GM21528 (cell line): Measurements from ENCODE around the gene ANKRD10.

Experiments used
- ATAC-seq: cut with Tn5 transposase; IDR thresholded peaks from one replicate; pipeline ENCODE4 v1.9.1; 2021; ENCODE audit warnings: mild to moderate bottlenecking, moderate library complexity; ENCODE audit not compliant: unreplicated experiment, low FRiP score

The ANKRD10 gene

DNA sequence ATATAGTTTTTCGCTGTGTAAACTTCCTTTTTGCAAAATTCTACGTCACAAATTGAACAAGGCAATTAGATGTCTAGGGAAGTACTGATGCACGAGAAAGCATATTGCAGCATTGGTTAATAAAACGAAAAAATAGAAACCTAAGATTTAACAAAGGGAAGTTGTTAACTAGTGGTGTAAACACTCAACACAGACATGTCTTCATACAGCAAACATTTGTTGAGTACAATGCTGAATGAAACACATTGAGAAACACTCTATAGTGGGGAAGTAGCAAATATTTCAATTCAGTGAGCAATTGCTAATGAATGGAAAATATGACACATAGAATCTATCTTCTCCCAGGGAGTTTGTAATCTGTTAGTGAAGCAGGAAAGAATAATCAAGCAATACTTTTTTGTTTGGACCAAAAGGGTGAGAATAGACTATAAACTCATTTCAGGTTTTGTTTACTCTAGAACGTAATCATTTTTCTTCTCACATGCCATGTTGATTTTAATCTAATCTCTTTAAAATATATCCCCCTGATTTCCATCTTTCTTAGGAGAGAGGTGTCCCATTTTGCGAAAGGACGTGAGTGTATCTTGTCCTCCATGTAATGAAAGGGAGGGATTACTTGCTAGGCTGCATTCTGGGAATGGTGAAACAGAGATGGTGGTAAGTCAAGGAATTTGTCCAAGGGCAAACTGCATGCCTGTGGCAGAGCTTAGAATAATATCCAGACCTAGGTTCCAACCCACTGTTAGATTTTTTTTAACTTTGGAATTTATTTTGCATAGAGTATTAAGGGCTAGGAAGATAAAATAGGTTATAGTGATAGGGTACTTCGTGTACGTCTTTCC, 1.7 kb upstream of the ANKRD10 start:
- ATAC-seq, result no peak

DNA sequence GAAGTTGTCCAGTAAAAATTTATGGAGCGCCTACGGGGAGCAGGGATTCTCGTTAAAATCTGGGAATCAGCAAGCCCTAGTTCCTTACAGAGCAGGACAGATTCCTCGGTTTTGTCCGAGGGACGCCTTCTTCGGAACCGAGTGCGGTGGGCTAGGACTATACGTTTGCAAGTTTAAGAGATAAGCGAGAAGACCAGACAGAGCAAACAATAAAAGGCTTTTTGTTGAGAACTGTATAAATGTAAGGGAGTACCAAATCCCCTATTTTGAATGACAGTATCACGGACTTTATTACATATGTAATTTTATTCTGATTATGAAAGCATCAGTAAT, 971 bp upstream of the ANKRD10 start:
- no peak for ATAC-seq

DNA sequence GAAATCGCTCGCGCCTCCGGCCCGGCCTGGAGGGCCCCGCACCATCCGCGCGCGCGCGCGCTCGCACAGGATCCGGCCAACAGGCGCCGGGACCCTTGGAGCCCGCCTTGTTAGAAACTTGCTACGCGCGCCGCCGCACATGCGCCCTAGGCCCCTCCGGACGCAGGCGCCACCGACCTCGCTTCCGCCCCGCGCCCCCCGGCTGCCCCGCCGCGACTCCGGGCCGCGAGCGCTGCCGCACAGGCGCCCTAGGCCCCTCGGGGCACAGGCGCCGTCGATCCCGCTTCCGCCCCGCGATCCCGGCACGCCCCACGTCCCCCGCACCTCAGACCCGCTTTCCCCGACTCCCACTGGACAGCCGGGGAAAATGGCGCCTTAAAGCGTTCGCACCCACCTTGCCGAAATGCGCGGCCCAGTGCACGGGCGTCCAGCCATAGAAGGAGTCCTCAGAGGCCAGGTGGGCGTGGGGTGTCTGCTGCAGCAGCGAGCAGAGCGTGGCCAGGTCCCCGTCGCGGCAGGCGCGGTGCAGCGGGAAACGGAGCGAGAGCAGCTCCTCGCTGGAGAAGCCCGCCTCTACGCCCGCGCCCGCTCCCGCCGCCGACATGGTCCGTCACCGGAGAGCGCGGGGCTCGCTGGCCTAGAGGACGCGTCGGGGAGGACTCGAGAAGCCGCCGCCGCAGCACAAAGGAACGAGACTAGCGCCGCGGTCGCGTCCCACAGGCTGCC, 375 bp downstream of the ANKRD10 start:
- ATAC-seq, result peak; percentile 34

DNA sequence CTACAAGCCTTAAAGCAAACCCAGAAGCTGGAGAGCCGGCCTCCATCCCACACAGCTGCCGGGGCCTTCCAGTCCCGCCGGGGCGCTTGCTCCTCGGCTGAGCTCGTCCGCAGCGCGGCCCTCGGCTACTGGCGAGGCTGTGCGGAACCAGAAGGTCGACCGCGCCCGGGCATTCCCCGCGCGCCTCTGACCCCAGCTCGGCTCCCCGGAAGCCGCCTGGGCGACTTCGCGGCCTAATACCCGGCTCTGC, 863 bp downstream of the ANKRD10 start:
- ATAC-seq, result peak; percentile 10

DNA sequence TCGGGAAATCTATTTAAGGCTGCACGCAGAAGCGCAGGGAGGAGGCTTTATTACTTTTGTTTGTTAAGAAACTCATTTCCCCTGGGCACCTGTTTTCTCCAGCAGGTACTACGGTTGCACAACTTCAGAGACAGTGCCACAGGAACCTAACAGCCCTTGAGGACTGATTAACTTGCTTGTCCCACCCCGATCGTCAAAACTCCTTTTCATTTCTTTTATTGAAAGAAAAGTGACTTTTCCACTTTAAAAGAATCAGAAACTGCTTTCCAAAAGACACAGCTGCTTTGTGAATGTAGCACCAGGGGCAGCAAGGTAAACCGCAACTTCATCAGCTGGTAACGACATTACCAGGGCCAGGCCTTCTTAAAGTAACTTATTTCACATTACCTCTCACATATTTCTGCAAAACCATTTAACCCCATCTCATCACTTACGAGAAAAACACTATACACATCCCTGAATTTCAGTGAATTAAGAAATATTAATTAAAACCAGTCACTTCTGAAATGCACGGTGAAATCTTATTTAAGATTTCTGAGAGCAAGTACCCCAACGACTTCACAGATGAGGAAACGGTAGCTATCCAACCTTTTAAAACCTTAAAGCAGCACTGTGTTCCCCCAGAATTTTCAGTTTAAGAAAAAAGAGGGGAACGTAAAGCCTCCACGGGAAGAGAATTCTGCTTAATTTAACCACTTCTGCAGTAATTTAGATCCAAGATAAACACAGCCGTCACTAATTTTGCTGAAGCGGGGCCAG, 1.4 kb downstream of the ANKRD10 start:
- no peak for ATAC-seq

DNA sequence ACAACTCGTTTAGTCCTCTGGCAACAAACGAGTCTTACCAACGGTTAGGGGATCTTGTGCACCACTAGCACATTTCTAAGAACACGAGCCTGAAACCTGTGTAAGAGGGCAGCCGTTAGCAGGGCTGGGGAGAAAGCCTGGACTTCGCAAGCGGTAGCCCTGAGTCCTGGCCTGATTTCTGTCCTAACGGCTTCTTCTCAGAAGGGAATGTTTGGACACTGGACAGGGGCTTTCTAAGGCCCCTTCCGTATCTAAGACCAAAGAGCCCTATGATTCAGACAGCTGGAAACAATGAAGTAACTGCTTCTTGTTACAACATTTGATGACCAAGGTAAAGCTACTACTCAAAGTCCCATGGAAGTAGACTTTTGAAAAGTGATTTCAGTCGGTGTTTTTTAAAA, 2.2 kb downstream of the ANKRD10 start:
- no peak for ATAC-seq

DNA sequence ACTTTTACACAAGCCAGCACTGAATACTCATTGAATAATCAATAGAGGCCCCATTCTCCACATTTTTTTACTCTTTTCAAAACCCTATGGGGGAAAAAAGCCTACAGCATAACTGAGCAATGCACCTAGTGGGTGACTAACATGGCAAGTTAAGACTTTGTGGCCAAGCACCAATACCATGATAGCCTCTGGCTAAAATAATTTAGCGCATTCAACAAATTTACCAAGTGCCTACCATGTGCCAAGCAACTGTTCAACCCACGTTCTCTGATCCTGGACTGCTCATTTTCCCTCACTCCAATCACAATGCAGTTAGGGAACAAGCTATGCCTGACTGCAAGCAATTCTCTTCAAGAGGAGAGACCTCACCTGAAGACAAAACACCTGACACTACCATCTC, 3.0 kb downstream of the ANKRD10 start:
- ATAC-seq, result no peak

DNA sequence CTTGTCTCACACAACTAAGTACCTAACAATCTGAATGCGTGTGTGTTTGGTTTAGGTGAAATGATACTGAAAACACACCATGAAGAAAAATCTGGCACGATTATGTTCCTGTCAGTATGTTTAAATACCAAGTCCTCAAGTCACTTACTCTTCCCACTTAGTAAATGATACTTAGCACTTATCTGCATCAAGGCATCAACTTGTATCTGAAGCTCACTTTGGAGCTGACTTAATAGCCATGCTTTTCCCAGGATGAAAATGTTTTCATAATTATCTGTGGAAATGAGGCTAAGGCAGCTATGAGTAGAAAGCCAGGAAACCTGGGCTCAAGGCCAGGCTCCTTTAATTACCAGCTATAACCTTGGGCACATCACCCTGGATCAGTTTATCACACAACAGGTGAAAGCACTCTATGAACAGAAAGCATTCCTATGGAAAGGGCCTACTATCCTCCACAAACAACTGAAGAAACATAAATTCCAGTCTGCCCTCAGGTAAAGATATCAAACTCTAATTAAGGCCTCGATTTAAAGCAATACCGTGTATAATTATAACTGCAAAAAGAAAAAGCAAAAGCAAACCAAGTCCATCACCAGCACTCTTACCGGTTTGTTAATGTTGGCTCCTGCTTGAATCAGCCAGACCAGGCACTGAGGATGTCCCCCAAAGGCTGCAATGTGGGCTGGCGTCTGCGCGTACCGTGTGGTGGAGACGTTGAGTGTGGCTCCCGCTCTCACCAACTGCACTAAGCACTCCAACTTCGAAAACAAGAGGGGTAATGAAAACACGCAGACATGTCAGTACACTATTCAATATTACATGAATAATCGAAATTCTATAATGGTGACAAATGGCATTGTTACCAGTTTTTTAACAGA, 4.6 kb downstream of the ANKRD10 start:
- ATAC-seq, result no peak

DNA sequence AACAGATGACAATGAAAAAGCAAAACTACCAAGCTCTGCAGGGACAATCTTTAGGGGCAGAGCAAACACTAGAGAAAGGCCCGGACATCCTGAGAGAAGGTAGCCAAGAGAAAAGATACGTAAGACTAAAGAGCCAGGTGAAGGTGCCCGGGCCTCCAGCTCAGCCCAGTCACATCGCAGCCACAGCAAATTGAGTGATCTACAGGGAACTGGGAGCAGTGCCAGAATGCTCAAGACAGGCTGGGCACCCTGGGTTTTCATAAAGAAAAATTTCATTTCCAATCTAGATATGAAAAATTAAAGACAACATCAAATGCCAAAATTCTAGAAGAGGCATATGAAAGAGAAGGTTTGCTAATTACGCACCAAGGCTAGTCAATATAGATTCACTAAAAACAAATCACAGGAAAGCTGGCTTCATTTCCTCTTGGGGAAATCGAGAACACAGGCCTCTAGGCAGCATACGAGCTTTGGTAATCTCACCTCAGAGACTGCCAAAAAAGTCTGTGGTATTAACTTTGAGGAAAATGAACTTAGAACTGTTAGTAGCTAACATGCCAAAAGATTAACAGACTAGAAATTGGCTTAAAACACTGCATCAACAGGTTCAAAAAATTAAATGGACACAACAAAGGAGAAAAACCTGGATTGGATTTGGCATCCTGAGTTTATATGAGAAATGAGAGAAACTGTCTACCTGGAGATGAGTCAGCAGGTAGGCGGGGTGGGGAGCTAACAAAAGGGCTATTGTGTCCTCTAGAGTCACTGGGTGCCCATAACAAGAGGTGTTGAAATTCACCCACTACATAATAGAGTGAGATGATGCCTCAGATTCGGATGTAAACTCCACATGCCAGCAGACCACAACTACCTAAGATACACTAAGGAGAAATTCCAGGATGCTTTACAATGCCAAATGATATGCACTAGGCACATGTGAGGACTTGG, 6.6 kb downstream of the ANKRD10 start:
- ATAC-seq, result no peak

DNA sequence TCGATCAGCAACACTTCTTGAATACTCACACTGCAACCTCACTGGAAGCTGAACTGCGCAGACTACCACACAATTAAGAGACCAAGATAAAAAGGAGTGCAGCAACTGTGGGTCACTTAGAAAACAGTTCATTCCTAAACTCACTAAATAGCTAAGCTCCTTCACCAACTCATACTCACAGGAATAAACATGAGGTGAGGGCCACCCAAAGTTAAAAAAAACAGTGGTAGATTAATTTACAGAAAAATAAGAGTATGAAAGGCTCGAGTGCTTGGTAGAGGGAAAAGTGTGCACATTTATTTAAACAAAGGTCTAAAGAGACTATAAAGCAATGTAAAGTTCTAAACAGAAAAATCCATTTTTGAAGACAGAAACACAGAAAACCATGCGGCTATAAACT, 7.6 kb downstream of the ANKRD10 start:
- ATAC-seq, result no peak

DNA sequence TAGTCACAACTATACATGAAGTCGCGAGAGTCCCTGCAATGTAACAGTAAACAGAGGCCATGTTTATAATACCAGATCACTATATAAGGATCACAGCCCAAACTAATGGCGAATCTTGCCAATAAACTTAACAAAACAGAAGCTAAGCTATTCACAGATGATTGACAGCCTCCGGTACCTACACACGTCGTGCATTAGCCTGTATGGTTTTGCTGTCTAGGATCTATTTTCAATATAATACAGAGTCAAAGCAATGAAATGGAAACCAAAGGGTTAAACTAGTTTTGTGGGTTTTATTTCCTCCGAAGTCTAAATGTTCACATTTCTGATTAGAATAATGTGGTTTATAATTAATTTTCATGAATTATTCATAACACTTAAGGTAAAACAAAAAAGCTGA, 10.1 kb downstream of the ANKRD10 start:
- no peak for ATAC-seq

DNA sequence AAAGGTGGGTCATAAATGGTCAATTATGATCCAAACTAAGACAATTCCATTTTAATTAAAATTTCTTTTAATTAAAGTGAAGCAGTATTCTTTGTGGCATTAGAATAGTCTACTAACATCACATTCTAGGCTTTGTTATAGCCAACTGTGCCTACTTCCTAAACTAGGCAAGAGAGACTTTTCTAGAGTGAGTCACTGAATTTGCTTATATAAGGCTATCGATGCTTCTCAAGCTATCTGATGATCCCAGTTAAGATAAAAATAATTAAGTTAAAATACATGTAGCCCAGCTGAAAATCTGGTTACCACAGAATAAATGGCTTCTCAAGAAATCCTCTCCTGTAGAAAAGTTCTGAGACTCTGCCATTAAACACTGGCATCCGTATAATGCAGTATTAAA, 12.5 kb downstream of the ANKRD10 start:
- no peak for ATAC-seq

DNA sequence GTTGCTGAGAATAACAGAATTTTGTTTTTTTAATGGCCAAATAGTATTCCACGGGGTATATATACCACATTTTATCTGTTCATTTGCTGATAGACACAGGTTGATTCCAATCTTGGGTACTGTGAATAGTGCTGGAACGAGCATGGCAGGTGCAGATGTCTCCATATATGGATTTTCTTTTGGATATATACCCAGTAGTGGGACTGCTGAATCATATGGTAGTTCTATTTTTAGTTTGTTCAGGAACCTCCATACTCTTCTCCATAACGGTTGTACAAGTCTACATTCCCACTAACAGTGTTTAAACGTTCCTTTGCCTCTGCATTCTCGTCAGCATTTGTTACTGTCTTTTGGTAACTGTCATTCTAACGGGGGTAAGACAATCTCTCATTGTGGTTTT, 17.3 kb downstream of the ANKRD10 start:
- no peak for ATAC-seq

DNA sequence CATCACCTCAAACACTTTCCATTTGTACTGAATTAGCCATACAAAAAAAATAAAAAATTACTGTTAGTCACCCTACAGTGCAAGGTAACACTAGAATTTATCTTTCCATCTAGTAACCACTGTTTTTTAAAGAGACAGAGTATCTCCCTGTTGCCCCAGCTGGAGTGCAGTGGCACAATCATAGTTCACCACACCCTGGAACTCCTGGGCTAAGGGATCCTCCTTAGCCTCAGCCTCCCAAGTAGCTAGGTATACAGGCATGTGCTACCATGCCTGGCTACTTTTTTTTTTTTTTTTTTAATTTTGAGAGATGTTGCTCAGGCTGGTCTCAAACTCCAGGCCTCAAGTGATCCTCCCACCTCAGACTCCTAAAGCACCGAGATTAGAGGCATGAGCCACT, 17.9 kb downstream of the ANKRD10 start:
- ATAC-seq, result no peak

DNA sequence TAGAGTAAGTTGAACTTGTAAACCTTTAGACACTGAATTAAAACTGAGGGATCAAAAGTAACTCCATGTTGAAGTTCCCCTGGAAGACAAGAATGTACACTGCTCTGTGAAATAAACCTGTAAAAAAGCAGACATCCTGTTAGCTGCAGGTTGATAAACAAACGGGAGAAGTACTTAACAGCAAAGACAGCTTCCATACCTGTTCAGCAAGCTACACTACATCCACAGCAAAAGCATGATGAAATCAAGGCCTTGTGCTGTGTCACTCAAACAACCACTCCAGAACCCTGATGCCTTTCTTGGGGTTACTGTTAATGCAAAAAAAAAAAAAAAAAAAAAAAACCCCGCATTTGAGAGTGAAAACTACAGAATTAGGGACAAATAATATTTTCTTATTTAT, 20.8 kb downstream of the ANKRD10 start:
- ATAC-seq, result no peak

DNA sequence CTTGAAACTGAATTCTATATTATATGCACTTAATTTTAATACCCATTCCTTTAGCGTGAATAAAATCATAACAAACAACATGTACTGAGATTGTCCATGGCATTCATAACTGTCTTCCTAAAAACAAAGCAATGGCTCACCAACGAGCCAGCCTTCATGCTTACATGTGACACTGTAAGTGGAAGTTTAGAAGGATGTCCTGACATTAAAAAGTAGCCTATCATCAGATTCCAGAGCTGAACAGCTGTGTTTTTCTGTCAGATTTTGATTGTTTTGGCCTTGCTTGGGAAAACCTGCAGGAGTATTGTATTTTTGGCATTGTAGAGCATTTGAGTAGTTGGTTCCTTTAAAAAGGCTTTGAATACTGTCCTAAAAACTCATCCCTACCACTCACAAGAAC, 21.3 kb downstream of the ANKRD10 start:
- ATAC-seq, result no peak

DNA sequence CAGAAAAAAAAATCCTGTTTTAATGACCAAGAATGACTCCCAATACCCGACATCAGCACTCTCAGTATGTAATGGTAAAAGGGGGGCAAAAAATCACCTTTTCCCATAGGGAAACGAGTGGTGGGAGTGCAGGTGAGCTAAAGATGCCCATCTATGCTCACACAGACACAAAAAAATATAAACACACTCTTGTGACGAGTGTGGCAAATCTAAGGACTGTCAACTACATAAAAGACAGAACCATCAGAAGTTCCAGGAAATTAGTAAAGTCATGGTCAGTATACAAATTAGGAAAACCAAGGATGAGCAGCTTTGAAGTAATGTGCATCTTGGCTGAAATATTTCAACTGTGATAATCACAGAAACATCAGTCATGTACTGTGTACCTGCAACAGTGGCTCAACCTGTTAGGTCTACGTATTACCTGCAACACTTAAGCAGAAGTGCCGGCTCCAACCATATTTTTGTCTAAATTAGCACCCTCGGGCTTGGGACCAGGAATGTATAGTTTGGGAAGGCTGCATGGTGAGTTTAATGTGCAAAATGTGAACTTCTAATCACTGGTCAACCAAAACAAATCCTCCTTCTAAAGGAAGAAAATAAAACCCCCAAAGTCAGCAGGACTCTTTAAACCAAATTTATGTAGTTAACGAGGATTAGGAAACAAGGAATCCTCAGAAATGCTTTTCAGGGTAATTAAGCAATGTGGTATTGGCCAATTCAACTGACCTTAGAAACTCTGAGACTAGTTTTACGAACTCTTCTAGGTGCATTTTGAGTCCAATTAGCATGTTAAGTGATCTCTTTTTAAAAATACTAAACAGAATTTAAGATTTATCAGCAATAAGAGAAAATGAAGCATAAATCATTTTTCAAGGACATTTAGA, 24.3 kb downstream of the ANKRD10 start:
- no peak for ATAC-seq

DNA sequence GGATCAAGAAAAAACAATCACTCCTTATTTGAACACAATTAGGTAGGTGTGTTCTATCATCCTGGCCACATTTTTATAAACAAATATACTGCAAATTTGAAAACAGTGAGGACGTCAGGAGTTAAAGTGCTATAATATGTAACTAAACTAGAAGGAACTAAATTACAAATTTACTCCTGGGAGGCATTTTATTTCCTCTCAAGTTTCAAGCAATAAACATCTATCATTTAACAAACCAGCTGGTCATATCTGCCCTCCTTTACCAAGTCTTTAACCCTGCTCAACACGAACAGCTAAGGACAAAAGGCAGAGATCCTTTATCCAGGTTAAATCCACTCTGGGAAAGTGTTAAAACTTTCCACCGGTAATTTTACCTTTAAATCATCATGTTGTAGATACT, 26.5 kb downstream of the ANKRD10 start:
- ATAC-seq, result no peak
